IPS-18c (cell line): ENCODE measurements around the gene CLINT1.

Experiments
- H3K4me3 ChIP-seq: 2 replicates; pipeline ENCODE4 v1.7.0; 2013; ENCODE audit warnings: low read depth, mild to moderate bottlenecking, low read length, moderate library complexity; ENCODE audit not compliant: insufficient read depth
- H3K9me3 ChIP-seq: one replicate; pipeline ENCODE4 v1.6.1; 2013; ENCODE audit warnings: mild to moderate bottlenecking, low read length, moderate library complexity; ENCODE audit not compliant: control insufficient read depth, insufficient read depth

The CLINT1 gene

GRCh38 chr5:157799578-157799977, 59.4 kb downstream of the CLINT1 start:
- H3K4me3 ChIP-seq: no peak overlapping the region
- H3K9me3 ChIP-seq: no peaks in the 10 kb centered on the region

- Histone ChIP-seq H3K9me3 (no peaks in the 10 kb centered on the region), H3K4me3 (no peak overlapping the region)
Observed at GRCh38 chr5:157793301-157793700, 65.6 kb downstream of the CLINT1 start.

GRCh38 chr5:157785801-157786200, 73.1 kb downstream of the CLINT1 start:
- no peaks in the 10 kb centered on the region for H3K9me3 ChIP-seq
- no peak overlapping the region for H3K4me3 ChIP-seq

- Histone ChIP-seq H3K9me3 (no peaks in the 10 kb centered on the region), H3K4me3 (no peak overlapping the region)
Observed at GRCh38 chr5:157779221-157779620, 79.7 kb downstream of the CLINT1 start.

- H3K9me3 ChIP-seq: no peaks in the 10 kb centered on the region
- H3K4me3 ChIP-seq: no peak overlapping the region
Observed at GRCh38 chr5:157778121-157778805, 80.7 kb downstream of the CLINT1 start.

GRCh38 chr5:157772127-157772526, 86.8 kb downstream of the CLINT1 start:
- H3K4me3 ChIP-seq: no peak overlapping the region
- no peaks in the 10 kb centered on the region for H3K9me3 ChIP-seq

GRCh38 chr5:157770665-157771064, 88.3 kb downstream of the CLINT1 start:
- H3K4me3 ChIP-seq: no peak overlapping the region
- no peaks in the 10 kb centered on the region for H3K9me3 ChIP-seq

- Histone ChIP-seq H3K4me3 (no peak overlapping the region), H3K9me3 (no peaks in the 10 kb centered on the region)
Observed at GRCh38 chr5:157767689-157768088, 91.3 kb downstream of the CLINT1 start.

- Histone ChIP-seq H3K9me3 (no peaks in the 10 kb centered on the region), H3K4me3 (no peak overlapping the region)
Observed at GRCh38 chr5:157766902-157767301, 92.0 kb downstream of the CLINT1 start.

GRCh38 chr5:157766442-157766841, 92.5 kb downstream of the CLINT1 start:
- no peaks in the 10 kb centered on the region for H3K9me3 ChIP-seq
- no peak overlapping the region for H3K4me3 ChIP-seq

GRCh38 chr5:157764531-157764930, 94.4 kb downstream of the CLINT1 start:
- no peak overlapping the region for H3K4me3 ChIP-seq

GRCh38 chr5:157761690-157762621, 97.0 kb downstream of the CLINT1 start:
- Histone ChIP-seq H3K9me3 (no peaks in the 10 kb centered on the region), H3K4me3 (no peak overlapping the region)

More at GRCh38 chr5:157764531-157764930, 94.4 kb downstream of the CLINT1 start:
- no peaks in the 10 kb centered on the region for H3K9me3 ChIP-seq

- Histone ChIP-seq H3K4me3 (no peak overlapping the region), H3K9me3 (no peaks in the 10 kb centered on the region)
Observed at GRCh38 chr5:157758706-157759105, 100.2 kb downstream of the CLINT1 start.

- Histone ChIP-seq H3K4me3 (no peak overlapping the region), H3K9me3 (peaks cover 2% of the 10 kb centered on the region)
Observed at GRCh38 chr5:157756122-157756521, 102.8 kb downstream of the CLINT1 start.

- peaks cover 2% of the 10 kb centered on the region for H3K9me3 ChIP-seq
- no peak overlapping the region for H3K4me3 ChIP-seq
Observed at GRCh38 chr5:157750320-157750719, 108.6 kb downstream of the CLINT1 start.

- H3K4me3 ChIP-seq: no peak overlapping the region
- peaks cover 2% of the 10 kb centered on the region for H3K9me3 ChIP-seq
Observed at GRCh38 chr5:157749462-157749799, 109.5 kb downstream of the CLINT1 start.

GRCh38 chr5:157748760-157749461, 110.0 kb downstream of the CLINT1 start:
- no peak overlapping the region for H3K4me3 ChIP-seq

More at GRCh38 chr5:157748760-157749461, 110.0 kb downstream of the CLINT1 start:
- peaks cover 2% of the 10 kb centered on the region for H3K9me3 ChIP-seq
